Colonic mucosa (tissue), 4 donors: ENCODE results near the gene PPBP. TPM values are rescaled to one million over a fixed set of nuclear protein-coding genes. Genes with fewer than 3 reads are reported as not detected.
A peak's percentile ranks its signal among the peaks of the same experiment; 100 is the strongest.

ENCODE experiments used
- DNase-seq: peaks from one replicate; pipeline ENCODE4 v3.0.0-alpha.2; 2020
- H3K27ac ChIP-seq: fragments of 200-600 bp; one replicate; pipeline ENCODE4 v1.8.0; 2021
- H3K27me3 ChIP-seq: fragments of 200-600 bp; one replicate; pipeline ENCODE4 v1.8.0; 2021
- H3K36me3 ChIP-seq: fragments of 200-600 bp; one replicate; pipeline ENCODE4 v1.8.0; 2021
- H3K4me1 ChIP-seq: fragments of 200-600 bp; one replicate; pipeline ENCODE4 v1.8.0; 2021; ENCODE audit warnings: mild to moderate bottlenecking
- H3K4me3 ChIP-seq: fragments of 200-600 bp; one replicate; pipeline ENCODE4 v1.8.0; 2021
- H3K9ac ChIP-seq, 2 donors: one replicate each; pipeline ENCODE4 v1.7.0; 2013; ENCODE audit warnings: control low read depth in 2 of 2, low read depth in 2 of 2, low read length in 2 of 2
- H3K9me3 ChIP-seq: fragments of 200-600 bp; one replicate; pipeline ENCODE4 v1.8.0; 2021
- CTCF ChIP-seq: fragments of 200-600 bp; IDR thresholded peaks from one replicate; pipeline ENCODE4 v1.8.0; 2022; ENCODE audit warnings: antibody characterized with exemption, mild to moderate bottlenecking
- intact Hi-C: fragments of 100-400 bp; cut with DNase I; formaldehyde crosslinking; loops from one replicate; pipeline ENCODE4 v1.14.1; 2022
- total RNA-seq, 2 donors: library from RNA; stranded (reverse); fragmentation: NEBNext Ultra II Directional in 1 of 2; extraction: Animal tissue kit (Norgen Biotek cat#: 25700) in 1 of 2; gene quantifications; one replicate each; pipeline ENCODE4 v1.2.1, GENCODE V29; 2021
- donor health status: healthy.
- donor health status: DM: no; HTN: no; CAD: no.
- donor health status: DM: no; HTN: no; CAD: no.

PPBP gene
- total RNA-seq = not detected

GRCh38 chr4:73988061-73988460, at the start of gene PPBP:
TSS of gene PPBP (minus strand) at chr4:73988190. CDS start at chr4:73988103, 87 bp downstream.
- no peak for TF ChIP-seq CTCF
- no peaks in the 10 kb centered on the region for H3K4me1 ChIP-seq
- H3K36me3 ChIP-seq = no peaks in the 10 kb centered on the region
- H3K27ac ChIP-seq = no peak within 1 kb of the TSS
- no peak within 1 kb of the TSS for H3K9ac ChIP-seq
- H3K4me3 ChIP-seq = no peak within 1 kb of the TSS
- H3K27me3 ChIP-seq = no peaks in the 10 kb centered on the region
- H3K9me3 ChIP-seq = no peaks in the 10 kb centered on the region
- DNase-seq = no peak
- intact Hi-C loops = no loop called here

GRCh38 chr4:74037076-74037955, 49.3 kb upstream of the PPBP start:
- H3K9ac ChIP-seq = peak overlapping the region; percentile 54 to 89
- H3K27ac ChIP-seq = peak overlapping the region; percentile 68
- peak; percentile 55 for DNase-seq
- H3K4me3 ChIP-seq = peak overlapping the region; percentile 59
- no peaks in the 10 kb centered on the region for H3K36me3 ChIP-seq
- H3K9me3 ChIP-seq = no peaks in the 10 kb centered on the region
- no peaks in the 10 kb centered on the region for H3K27me3 ChIP-seq
- intact Hi-C loops = loop anchor here (5.0 kb wide), 1 partner anchor 170 kb away; the partner anchor contains the start of gene CXCL1
- no peak for TF ChIP-seq CTCF
- no peaks in the 10 kb centered on the region for H3K4me1 ChIP-seq

- Histone ChIP-seq H3K36me3 (no peaks in the 10 kb centered on the region), H3K9ac (no peak overlapping the region), H3K9me3 (no peaks in the 10 kb centered on the region), H3K4me3 (no peak overlapping the region), H3K27ac (peak overlapping the region; percentile 38), H3K4me1 (no peaks in the 10 kb centered on the region), H3K27me3 (no peaks in the 10 kb centered on the region)
- intact Hi-C loops = no loop called here
- DNase-seq = no peak
- no peak for TF ChIP-seq CTCF
Measured at GRCh38 chr4:74033739-74034138, 45.7 kb upstream of the PPBP start.

- no peaks in the 10 kb centered on the region for H3K36me3 ChIP-seq
- peak overlapping the region in 1 of 2 donors; percentile 49 for H3K9ac ChIP-seq
- intact Hi-C loops = no loop called here
- no peak for TF ChIP-seq CTCF
- H3K9me3 ChIP-seq = no peaks in the 10 kb centered on the region
- no peaks in the 10 kb centered on the region for H3K4me1 ChIP-seq
- H3K27me3 ChIP-seq = no peaks in the 10 kb centered on the region
- H3K4me3 ChIP-seq = no peak overlapping the region
- peak; percentile 60 for DNase-seq
- H3K27ac ChIP-seq = peak overlapping the region; percentile 51
Measured at GRCh38 chr4:74032064-74032463, 44.1 kb upstream of the PPBP start.

- H3K9ac ChIP-seq = peak overlapping the region in 1 of 2 donors; percentile 49
- H3K27ac ChIP-seq = peak overlapping the region; percentile 51
- intact Hi-C loops = no loop called here
Measured at GRCh38 chr4:74031576-74031975, 43.6 kb upstream of the PPBP start.

More at GRCh38 chr4:74031576-74031975, 43.6 kb upstream of the PPBP start:
- Histone ChIP-seq H3K4me3 (no peak overlapping the region), H3K4me1 (no peaks in the 10 kb centered on the region), H3K36me3 (no peaks in the 10 kb centered on the region), H3K9me3 (no peaks in the 10 kb centered on the region), H3K27me3 (no peaks in the 10 kb centered on the region)
- no peak for TF ChIP-seq CTCF
- DNase-seq = no peak
